Forelimb muscle (tissue), 1 donor: ENCODE results near the gene NFKBIL1. TPM values are rescaled to one million over a fixed set of nuclear protein-coding genes. Genes with fewer than 3 reads are reported as not detected.
"Not testable (repeated sequence)": the region's sequence is repeated elsewhere in the genome, so short reads cannot be mapped to it uniquely, and the experiment has no call there.

ENCODE experiments used
- DNase-seq: peaks from one replicate; pipeline ENCODE4 v3.0.0-alpha.2; 2013; ENCODE audit warnings: low read depth
- polyA plus RNA-seq: library from polyadenylated mRNA; unstranded; fragments of 120-200 nt; gene quantifications from one replicate; pipeline ENCODE4 v1.2.1, GENCODE V29; 2013; ENCODE audit not compliant: insufficient read length

The NFKBIL1 gene, protein sequence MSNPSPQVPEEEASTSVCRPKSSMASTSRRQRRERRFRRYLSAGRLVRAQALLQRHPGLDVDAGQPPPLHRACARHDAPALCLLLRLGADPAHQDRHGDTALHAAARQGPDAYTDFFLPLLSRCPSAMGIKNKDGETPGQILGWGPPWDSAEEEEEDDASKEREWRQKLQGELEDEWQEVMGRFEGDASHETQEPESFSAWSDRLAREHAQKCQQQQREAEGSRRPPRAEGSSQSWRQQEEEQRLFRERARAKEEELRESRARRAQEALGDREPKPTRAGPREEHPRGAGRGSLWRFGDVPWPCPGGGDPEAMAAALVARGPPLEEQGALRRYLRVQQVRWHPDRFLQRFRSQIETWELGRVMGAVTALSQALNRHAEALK
- polyA plus RNA-seq, result 16.8 TPM

DNA sequence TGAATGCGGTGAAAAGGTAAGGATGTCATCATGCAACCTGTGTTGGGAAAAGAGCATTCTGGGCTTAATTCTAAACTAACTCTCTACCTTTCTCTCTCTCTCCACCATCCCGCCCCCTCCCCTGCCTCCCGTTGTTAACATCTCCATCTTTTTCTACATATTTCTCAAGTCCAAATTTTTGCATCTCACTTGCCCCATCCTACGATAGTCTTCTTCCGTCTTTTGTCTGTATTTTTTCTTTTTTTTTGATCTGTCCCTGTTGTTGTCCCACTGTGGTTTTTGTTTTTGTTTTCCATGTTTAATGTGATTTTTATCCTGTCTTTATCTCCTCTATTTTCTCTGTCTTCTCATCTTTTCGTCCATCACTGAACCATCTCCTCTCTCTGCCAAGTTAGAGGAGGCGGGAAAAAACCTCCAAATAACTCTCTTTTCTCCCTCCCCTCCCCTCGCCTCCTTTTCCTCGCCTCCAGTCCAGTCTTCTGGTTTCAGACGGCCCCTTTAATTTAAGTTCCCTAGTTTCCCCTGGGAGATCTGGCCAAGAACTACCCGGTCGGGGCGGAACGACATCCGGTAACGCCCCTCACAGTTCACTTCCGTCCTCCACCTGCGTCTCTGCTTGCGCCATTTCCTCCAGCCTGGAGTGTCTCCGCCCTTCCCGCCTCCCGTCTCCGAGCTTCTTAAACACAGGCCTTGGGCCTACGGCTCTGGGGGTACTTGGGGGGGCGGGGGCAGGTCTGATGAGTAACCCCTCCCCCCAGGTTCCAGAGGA lies at the start of gene NFKBIL1:
Gene NFKBIL1, plus strand, starts transcription at position 651 of the 769 bp plus-strand sequence. Its CDS starts 87 bp downstream, at position 738.
- peak; percentile 98 for DNase-seq

DNA sequence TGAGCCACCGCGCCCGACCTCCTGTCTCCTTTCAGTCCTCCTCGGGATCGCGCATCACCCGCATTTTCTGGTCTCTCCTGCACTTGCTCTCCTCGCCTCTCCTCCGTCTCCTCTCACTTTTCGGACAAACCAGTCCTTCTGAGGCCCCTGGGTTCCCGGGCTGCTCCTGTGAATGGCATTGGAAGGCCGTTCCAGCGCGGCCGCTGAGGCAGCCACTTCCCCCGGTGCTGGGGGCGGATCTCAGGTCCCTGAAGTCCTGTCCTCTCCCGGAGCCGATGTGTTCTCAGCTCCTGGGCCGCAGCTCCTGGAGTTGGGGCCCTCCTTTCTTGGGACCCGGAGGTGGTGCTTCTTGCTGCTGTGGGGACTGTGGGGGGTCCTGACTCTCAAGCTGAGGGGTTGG lies 48.7 kb upstream of the NFKBIL1 start:
- DNase-seq, result no peak

DNA sequence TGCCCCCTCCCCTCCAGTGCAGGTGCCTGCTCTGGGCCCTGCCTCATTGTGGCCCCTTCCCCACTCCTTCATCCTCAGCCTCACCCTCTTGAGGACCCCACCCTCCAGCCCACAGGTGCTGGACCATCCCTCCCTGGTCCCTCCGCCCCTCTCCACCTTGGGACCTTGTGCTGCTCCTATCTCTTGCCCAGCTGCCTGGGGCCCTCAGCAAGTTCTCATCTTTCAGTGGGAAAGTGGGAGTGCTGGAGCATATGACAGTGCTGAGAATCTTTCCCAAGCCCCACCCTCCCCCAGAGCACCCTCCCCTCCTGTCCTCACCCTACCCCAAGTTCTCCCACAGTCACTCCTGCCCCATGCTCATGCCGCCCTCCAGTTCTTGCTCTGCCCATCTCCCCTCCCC lies 47.8 kb upstream of the NFKBIL1 start:
- not testable (repeated sequence) for DNase-seq

DNA sequence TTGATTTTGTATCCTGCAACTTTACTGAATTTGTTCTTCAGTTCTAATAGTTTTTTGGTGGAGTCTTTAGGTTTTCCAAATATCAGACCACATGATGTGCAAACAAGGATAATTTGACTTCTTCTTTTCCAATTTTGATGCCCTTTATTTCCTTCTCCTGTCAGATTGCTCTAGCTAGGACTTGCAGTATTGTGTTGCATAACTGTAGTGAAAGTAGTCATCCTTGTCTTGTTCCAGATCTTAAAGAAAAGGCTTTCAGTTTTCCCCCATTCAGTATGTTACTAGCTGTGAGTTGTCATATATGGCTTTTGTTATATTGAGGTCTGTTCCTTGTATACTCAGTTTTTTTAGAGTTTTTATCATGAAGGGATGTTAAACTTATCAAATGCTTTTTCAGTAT lies 44.8 kb upstream of the NFKBIL1 start:
- DNase-seq, result no peak

DNA sequence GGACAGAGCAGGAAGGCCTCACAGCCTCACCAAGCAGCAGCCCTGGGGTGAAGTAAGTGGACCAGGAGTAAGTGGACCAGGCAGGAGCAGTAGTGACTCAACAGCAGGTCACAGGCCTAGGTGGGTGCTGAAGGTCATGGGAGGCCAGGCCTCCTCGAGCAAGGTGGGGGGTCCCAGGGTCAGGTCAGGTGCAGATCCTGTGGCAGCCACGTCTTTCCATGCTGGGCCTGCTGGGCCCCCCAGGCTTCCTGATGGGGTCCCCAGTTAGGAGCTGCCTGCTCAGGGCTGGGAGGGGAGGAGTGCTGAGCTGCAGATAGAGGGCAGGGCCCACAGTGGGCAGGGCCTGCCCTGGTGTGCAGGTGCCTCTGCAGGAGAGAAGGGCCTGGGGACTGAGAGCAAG lies 38.4 kb upstream of the NFKBIL1 start:
- DNase-seq, result not testable (repeated sequence)

DNA sequence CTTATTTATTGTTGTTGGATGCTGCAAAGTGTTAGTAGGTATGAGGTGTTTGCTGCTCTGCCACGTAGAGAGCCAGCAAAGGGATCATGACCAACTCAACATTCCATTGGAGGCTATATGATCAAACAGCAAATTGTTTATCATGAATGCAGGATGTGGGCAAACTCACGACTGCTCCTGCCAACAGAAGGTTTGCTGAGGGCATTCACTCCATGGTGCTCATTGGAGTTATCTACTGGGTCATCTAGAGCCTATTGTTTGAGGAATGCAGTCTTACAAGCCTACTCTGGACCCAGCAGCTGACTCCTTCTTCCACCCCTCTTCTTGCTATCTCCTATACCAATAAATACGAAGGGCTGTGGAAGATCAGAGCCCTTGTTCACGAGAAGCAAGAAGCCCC lies 37.4 kb upstream of the NFKBIL1 start:
- DNase-seq, result no peak

DNA sequence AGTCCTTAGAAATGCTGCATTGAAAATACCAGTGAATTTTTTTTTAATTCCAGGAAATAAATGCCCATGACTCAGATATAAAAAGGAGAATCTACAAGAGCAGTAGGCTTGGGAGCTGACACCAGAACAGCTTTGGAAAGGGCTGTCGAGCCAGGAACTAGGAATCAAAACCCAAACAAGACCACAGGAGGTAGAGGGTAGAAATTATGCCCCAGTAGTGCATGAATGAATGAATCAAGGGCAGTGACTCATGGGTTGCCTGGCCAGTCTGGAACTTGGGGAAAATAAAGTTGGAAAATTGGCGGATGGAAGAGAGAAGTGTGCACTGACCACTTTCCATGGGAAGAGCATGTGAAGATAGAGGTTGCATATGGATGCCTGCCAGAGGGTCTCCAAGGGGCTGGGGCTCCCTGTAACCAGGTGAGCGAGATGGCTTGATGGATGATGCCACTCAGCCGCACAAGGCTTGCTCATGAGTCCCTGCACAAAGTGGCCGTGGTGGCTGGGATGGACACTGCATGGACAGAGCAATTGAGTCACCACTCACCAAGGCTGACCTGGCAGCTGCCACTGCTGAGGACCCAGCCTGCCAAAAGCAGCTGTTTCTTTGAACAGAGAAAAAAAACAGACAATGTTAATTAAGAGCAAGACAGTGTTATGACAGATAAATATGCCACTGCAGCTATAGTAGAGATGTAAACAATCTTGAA lies 33.8 kb upstream of the NFKBIL1 start:
- no peak for DNase-seq

DNA sequence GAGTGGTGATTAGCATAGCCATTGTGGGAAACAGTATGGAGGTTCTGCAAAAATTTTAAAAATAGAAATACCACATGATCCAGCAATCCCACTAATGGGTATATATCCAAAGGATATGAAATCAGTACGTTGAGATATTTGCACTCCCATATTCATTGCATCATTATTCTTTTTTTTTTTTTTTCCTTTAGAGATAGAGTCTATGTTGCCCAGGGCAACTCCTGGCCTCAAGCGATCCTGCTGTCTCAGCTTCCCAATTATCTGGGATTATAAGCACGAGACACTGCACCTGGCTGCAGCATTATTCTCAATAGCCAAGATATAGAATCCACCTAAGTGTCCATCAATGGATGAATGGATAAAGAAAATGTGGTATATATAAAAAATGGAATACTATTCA lies 25.6 kb upstream of the NFKBIL1 start:
- DNase-seq, result no peak

DNA sequence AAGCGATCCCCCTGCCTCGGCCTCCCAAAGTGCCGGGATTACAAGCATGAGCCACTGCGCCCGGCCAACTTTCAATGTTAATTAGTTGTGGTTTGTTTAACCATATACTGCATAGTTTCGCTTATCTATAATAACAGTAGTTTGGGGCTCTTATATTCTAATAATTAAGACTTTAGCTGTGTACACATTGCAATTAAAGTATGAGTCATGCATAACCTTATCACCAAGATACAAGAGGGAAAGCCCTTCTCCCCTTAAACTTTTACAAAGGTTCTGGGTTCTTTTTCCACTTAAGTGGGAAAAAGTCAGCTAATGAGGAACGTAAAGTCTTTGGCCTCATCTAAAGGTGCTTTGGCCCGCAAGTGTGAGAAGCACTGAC lies 21.9 kb upstream of the NFKBIL1 start:
- no peak for DNase-seq

DNA sequence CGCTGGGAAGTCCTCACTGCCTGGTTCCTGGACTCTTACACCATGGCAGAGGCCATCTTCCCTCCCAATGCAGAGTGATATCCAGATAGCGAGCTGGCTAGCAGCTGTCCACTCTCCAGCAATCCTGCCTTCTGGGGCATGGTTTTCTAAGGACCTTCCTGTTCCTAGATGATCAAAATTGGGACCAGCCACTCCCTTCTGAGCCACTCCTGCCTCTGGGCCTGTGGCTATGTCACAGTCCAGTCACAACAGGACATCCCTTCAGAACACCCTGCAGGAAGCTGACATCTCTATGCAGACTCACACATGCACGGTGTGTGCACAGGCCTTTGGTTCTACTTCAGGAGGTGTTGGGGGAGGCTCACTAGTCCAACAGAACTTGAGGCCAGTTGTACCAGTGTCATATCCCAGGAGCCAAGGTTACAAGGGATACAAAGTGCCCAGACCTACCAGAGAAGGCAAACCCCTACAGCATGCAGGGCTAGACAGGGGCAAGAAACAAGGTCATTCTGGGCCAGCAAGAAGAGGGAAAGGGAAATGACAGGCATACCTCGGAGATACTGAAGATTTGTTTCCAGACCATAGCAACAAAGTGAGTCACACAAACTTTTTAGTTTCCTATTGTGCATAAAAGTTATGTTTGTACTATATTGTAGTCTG lies 21.3 kb upstream of the NFKBIL1 start:
- no peak for DNase-seq

DNA sequence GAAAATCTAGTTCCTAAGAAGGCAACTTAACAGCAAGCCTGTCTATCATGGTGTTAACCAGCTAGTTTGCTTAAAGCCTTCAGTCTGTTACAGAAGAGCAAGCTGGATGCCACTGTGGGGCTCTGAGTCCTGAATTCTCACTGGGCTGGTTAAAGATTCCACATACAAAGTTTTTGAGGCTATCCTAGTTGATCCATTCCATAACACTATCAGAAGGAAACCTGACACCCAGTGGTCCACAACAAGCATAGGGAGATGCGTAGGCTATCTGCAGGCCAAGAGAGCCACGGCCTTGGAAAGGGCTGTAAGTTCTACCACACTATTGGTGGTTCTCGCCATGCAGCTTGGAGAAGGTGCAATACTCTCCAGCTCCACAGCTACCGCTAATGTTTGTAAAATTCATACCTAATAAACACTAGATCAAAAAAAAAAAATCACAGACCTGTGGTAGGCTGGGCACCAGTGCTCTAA lies 19.1 kb upstream of the NFKBIL1 start:
- no peak for DNase-seq

DNA sequence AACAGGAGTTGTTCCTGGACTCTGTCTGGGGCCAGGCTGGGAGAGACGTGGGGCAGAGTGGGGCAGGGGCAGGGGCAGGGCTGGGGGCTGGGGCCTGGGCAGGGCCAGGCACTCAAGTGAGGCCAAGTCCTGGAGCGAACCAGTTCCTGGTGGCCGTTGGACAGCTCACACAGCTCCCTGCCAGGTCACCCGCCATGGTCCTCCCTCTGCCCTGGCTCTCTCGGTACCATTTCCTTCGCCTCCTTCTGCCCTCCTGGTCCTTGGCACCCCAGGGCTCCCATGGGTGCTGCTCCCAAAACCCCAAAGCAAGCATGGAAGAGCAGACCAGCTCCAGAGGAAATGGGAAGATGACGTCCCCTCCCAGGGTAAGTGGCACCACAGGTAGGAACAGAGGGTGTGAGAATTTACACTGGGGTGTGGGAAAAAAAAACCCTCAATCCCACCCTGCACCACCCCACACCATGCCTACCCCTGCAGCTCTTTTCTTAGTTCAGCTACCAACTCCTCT lies 18.5 kb upstream of the NFKBIL1 start, which contains the start of gene MCCD1:
Gene MCCD1, plus strand, starts transcription at position 142 of the 508 bp plus-strand sequence. Its CDS starts 53 bp downstream, at position 195.
- DNase-seq, result no peak

DNA sequence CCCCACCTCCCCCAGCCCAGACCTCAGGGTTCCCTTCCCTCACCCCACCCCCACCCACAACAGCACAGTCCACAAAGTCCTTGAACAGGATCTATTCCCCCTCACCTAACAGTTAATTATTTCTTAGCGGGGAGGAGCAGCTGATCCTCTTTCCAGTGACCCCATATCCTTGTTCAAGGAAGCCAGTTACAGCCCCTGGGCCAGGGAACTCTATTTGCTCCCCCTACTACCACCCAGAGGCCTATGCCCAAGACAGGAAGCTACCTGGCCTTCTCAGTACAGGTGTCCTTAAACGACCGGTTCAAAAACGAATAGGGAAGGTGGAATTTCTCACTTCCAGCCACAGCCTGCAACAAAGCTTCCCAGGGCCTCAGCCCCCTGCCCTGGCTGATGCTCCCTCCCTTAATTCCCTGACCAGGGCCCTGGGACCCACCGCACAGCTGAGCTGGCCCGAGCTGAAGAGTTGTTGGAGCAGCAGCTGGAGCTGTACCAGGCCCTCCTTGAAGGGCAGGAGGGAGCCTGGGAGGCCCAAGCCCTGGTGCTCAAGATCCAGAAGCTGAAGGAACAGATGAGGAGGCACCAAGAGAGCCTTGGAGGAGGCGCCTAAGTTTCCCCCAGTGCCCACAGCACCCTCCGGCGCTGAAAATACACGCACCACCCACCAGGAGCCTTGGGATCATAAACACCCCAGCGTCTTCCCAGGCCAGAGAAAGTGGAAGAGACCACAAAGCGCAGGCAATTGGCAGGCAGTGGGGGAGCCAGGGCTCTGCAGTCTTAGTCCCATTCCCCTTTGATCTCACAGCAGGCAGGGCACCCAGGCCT lies 17.9 kb upstream of the NFKBIL1 start:
- DNase-seq, result no peak

DNA sequence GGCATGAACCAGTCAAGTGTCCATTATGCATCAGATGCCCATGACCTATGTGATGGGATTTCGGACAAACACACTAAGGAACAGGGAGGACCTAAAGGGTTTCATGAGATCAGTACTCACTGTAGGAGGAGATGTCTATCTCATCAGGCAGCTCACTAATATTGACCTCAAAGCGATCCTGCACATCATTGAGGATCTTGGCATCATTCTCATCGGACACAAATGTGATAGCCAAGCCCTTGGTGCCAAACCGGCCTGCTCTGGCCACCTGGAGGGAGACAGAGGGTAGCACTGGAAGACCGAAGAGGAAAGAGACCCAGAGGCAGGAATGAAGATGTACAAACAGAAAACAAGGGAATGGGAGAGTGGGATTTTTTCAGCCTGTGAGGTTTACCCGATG lies 16.7 kb upstream of the NFKBIL1 start:
- no peak for DNase-seq

DNA sequence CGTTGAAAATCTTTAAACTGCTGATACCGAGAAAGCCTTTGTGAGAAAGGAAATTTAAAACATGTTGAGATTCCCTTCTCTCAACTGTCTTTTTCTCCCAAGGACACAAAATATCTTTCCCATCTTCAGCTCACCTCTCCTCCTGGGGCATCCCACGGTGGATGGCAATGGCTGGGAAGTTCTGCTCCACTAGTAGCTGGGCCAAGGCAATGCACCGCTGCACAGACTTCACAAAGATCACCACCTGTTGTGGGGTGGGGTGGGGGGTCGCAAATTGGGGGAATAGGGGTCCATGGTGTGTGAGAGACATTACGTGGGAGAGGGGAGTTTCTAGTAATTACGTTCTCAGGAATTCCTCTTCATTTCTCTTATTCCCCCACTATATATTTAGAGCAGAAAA lies 16.2 kb upstream of the NFKBIL1 start:
- DNase-seq, result no peak

DNA sequence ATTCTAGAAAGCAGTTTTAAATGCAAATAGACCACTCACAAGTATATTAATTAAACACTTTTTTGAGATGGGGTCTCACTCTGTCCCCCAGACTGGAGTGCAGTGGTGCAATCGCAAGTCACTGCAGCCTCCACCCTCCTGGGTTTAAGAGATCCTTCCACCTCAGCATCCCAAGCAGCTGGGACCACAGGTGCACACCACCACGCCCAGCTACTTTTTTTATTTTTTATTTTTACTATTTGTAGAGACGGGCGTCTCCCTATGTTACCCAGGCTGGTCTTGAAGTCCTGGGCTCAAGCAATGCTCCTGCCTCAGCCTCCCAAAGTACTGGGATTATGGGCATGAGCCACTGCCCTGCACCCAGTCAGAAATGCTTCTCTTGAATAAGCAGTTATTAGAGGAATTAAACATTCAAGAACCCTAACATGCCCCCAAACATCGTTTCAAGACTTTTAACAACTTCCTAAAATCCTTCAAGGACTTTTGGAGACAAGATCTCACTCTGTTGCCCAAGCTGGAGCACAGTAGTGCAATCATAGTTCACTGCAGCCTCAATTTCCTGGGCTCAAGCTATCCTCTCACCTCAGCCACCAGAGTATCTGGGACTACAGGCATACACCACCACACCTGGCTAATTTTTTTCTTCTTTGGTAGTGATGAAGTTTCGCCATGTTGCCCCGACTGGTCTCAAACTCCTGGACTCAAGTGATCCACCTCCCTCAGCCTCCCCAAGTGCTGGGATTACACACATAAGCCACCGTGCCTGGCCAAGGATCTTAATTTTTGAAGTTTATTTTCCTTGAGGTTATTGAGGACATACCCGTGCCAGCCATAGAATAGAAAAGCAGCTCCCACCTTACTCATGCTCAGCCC lies 15.4 kb upstream of the NFKBIL1 start:
- DNase-seq, result no peak

DNA sequence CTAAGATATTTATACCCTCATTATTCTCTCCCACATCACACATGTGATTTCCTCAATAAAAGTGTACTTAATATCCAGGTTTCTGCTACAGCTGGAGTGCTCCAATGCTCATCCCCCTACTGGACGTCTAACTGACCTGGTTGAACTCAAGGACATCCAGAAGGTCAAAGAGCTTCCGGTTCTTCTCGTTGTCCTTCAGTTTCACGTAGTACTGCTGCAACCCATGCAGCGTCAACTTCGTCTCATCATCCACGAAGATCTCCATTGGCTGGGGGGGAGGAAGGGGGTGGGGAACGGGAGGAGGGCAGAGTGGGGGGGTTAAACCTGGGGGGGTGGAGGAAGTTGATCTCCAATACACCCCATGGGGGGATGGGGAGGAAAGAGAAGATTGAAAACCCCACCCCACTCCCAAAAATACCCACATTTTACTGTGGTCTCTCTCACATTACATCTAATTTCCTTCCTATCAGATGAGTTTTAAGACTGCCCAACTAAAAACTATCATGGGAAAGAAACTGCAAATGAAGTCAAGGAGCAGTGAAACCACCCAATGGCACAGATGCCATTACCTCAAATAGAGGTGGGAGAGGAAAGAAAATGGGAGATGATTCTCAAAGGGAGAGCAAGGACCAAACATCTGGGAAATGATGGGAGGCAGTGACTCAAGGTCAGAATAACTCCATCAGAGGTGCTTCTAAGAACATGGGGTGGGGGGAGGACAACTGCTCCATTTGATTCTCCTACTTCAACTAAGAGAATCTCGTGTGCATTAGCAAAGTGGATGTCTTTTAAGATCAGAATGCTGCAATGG lies 14.6 kb upstream of the NFKBIL1 start:
- DNase-seq, result no peak

DNA sequence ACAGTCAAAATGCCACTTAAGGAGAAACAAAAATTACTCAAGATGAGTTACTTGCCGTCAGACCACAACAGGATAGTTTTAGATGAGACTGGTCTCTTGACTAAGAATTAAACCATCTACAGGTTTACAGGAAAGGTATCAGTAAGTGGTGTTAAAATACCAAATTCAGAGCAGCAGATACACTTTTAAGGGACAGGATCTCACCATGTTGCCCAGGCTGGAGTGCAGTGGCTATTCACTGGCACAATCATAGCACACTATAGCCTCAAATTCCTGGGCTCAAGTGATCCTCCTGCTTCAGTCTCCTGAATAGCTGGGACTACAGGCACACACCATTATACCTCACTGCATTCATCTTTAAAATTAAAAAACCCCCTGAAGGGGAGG lies 14.0 kb upstream of the NFKBIL1 start:
- DNase-seq, result no peak

DNA sequence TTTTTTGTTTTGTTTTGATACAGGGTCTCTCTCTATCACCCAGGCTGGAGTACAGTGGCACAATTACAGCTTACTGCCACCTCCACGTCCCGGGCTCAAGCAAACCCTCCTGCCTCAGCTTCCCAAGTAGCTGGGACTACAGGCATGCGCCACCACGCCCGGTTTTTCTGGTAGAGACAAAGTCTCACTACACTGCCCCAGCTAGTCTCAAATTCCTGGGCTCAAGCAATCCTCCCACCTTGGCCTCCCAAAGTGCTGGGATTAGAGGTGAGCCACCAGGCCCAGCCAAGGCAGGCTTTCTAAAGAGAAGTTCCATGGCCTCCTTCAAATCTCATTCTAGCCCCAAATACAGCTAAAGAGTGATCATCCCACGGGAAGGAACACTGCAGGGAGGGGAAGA lies 13.4 kb upstream of the NFKBIL1 start:
- no peak for DNase-seq
